HepG2 (cell line): Measurements from ENCODE around the gene VPS13D. TPM values are rescaled to one million over a fixed set of nuclear protein-coding genes. Genes with fewer than 3 reads are reported as not detected.

ENCODE experiments used
- EP300 ChIP-seq, 3 experiments: sonication (generic) in 1 of 3; formaldehyde crosslinking in 1 of 3; IDR thresholded peaks; 2 replicates each; pipeline versions ENCODE4 v1.5.1 to v1.6.1; 2011 to 2020; ENCODE audit warnings: low read depth in 2 of 3, low read length in 2 of 3, borderline replicate concordance in 1 of 3, improper control_type of control experiment in 1 of 3, mild to moderate bottlenecking in 1 of 3, missing genetic modification reagents in 1 of 3, moderate library complexity in 1 of 3
- polyA plus RNA-seq, 8 experiments: library from polyadenylated mRNA; depleted of rRNA in 3 of 8; stranded (reverse) in 7 of 8; unstranded in 1 of 8; fragments of >200 nt; fragmentation: Illumina TruSeq in 4 of 8; extraction: Trizol in 4 of 8; gene quantifications; 2 replicates each; pipeline versions ENCODE4 v1.2.1 to v1.2.3, GENCODE V29; 2011 to 2016; ENCODE audit warnings: low read depth in 4 of 8, missing spikeins in 1 of 8, mixed read lengths in 1 of 8; ENCODE audit not compliant: insufficient read depth in 1 of 8
- total RNA-seq, 5 experiments: library from RNA; depleted of rRNA; stranded (reverse); fragments of >200 nt; fragmentation: Illumina TruSeq; extraction: Trizol; gene quantifications; 2 replicates each; pipeline ENCODE4 v1.2.3, GENCODE V29; 2016; ENCODE audit warnings: low read depth in 1 of 5
- TF ChIP-seq, protein P1 (sequence below): IDR thresholded peaks from 2 replicates; pipeline ENCODE4 v1.6.1; 2016; ENCODE audit warnings: low read depth
- TF ChIP-seq, protein P2 (sequence below): sonication (generic); formaldehyde crosslinking; conservative IDR thresholded peaks from 2 replicates; pipeline ENCODE4 v1.4.0; 2020; ENCODE audit warnings: mild to moderate bottlenecking, missing genetic modification reagents, moderate library complexity
- TF ChIP-seq, protein P3 (sequence below), 2 experiments: sonication (generic) in 1 of 2; formaldehyde crosslinking in 1 of 2; IDR thresholded peaks; 2 replicates each; pipeline versions ENCODE4 v1.4.0 to v1.6.1; 2016 to 2020; ENCODE audit warnings: borderline replicate concordance in 1 of 2, low read depth in 1 of 2, mild to moderate bottlenecking in 1 of 2, missing genetic modification reagents in 1 of 2

Gene VPS13D
- total and polyA plus RNA-seq, 2 of the 13 experiments (the other 11 are each of a cell fraction or from before 2014, with no cell fraction given): 8.6 to 13.9 TPM

DNA sequence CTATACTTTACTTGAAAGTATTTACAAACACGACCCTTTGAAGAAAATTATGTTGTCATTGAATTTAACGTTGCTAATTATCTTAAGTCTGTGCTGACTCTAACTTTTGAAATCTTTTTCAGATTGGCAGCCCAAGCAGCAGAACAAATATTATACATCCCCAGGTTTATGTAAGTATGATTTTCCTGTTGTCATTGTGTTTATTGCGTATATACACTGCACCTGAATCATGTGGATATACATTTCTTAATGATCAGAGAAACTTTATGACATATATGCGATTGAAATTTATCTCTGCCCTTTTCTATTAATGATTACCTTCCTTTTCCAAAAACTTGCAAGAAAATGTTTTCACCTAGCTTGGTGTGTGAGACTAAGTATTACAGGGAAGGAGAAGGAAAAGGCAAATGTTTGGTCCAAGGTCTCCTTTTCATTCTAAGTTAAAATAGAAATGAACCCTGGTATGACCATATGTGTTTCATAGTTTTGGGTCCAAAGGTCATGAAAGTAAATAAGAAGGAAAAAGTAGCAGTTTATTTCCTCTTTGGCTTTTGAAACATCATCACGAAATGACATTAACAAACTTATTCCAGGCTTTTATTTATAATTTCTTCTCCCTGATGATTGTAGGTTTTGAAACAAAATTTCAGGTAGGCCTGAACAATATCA, 116.8 kb downstream of the VPS13D start (continued):
- TF ChIP-seq, protein P1, sequence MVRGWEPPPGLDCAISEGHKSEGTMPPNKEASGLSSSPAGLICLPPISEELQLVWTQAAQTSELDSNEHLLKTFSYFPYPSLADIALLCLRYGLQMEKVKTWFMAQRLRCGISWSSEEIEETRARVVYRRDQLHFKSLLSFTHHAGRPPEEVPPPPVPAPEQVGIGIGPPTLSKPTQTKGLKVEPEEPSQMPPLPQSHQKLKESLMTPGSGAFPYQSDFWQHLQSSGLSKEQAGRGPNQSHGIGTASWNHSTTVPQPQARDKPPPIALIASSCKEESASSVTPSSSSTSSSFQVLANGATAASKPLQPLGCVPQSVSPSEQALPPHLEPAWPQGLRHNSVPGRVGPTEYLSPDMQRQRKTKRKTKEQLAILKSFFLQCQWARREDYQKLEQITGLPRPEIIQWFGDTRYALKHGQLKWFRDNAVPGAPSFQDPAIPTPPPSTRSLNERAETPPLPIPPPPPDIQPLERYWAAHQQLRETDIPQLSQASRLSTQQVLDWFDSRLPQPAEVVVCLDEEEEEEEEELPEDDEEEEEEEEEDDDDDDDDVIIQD (CRISPR knock-in tag): peak; percentile 4; the same call in 1 of the 2 replicates
- TF ChIP-seq, protein P2, sequence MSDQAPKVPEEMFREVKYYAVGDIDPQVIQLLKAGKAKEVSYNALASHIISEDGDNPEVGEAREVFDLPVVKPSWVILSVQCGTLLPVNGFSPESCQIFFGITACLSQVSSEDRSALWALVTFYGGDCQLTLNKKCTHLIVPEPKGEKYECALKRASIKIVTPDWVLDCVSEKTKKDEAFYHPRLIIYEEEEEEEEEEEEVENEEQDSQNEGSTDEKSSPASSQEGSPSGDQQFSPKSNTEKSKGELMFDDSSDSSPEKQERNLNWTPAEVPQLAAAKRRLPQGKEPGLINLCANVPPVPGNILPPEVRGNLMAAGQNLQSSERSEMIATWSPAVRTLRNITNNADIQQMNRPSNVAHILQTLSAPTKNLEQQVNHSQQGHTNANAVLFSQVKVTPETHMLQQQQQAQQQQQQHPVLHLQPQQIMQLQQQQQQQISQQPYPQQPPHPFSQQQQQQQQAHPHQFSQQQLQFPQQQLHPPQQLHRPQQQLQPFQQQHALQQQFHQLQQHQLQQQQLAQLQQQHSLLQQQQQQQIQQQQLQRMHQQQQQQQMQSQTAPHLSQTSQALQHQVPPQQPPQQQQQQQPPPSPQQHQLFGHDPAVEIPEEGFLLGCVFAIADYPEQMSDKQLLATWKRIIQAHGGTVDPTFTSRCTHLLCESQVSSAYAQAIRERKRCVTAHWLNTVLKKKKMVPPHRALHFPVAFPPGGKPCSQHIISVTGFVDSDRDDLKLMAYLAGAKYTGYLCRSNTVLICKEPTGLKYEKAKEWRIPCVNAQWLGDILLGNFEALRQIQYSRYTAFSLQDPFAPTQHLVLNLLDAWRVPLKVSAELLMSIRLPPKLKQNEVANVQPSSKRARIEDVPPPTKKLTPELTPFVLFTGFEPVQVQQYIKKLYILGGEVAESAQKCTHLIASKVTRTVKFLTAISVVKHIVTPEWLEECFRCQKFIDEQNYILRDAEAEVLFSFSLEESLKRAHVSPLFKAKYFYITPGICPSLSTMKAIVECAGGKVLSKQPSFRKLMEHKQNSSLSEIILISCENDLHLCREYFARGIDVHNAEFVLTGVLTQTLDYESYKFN (CRISPR knock-in tag): peak; percentile 69
- TF ChIP-seq EP300 (IDR thresholded peaks at IDR 0.05; ENCODE audit: low read depth in 2 of 2, low read length in 2 of 2) (peak in 1 of 2 experiments; percentile 43; a peak in 1 of 4 replicates), EP300 (CRISPR knock-in tag; IDR thresholded peaks at IDR 0.05; ENCODE audit: borderline replicate concordance) (no peak)
- TF ChIP-seq, protein P3, sequence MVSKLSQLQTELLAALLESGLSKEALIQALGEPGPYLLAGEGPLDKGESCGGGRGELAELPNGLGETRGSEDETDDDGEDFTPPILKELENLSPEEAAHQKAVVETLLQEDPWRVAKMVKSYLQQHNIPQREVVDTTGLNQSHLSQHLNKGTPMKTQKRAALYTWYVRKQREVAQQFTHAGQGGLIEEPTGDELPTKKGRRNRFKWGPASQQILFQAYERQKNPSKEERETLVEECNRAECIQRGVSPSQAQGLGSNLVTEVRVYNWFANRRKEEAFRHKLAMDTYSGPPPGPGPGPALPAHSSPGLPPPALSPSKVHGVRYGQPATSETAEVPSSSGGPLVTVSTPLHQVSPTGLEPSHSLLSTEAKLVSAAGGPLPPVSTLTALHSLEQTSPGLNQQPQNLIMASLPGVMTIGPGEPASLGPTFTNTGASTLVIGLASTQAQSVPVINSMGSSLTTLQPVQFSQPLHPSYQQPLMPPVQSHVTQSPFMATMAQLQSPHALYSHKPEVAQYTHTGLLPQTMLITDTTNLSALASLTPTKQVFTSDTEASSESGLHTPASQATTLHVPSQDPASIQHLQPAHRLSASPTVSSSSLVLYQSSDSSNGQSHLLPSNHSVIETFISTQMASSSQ (IDR thresholded peaks at IDR 0.05; ENCODE audit: low read depth): no peak
- TF ChIP-seq, protein P3 (CRISPR knock-in tag; IDR thresholded peaks at IDR 0.05; ENCODE audit: borderline replicate concordance): no peak
- TF ChIP-seq, all 625 proteins: peak for 15
